ENCODE results near the gene ATP13A1.
"Not testable (repeated sequence)": the region's sequence is repeated elsewhere in the genome, so short reads cannot be mapped to it uniquely, and the experiment has no call there.

The ATP13A1 gene

GRCh38 chr19:19674315-19674714, 10.8 kb upstream of the ATP13A1 start:
- H3K4me3 ChIP-seq (ENCODE audit: low read length), result no peak overlapping the region
- TF ChIP-seq, protein P1, sequence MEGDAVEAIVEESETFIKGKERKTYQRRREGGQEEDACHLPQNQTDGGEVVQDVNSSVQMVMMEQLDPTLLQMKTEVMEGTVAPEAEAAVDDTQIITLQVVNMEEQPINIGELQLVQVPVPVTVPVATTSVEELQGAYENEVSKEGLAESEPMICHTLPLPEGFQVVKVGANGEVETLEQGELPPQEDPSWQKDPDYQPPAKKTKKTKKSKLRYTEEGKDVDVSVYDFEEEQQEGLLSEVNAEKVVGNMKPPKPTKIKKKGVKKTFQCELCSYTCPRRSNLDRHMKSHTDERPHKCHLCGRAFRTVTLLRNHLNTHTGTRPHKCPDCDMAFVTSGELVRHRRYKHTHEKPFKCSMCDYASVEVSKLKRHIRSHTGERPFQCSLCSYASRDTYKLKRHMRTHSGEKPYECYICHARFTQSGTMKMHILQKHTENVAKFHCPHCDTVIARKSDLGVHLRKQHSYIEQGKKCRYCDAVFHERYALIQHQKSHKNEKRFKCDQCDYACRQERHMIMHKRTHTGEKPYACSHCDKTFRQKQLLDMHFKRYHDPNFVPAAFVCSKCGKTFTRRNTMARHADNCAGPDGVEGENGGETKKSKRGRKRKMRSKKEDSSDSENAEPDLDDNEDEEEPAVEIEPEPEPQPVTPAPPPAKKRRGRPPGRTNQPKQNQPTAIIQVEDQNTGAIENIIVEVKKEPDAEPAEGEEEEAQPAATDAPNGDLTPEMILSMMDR (conservative IDR thresholded peaks at IDR 0.05; ENCODE audit: low read length), result no peak
- DNase-seq (ENCODE audit: low read depth), result no peak

- TF ChIP-seq, protein P1 (conservative IDR thresholded peaks at IDR 0.05; ENCODE audit: low read length), result no peak
- no peak overlapping the region for H3K4me3 ChIP-seq (ENCODE audit: low read length)
- DNase-seq (ENCODE audit: low read depth), result no peak
Measured at GRCh38 chr19:19672816-19673215, 9.3 kb upstream of the ATP13A1 start.

- DNase-seq (ENCODE audit: low read depth), result no peak
- TF ChIP-seq, protein P1 (conservative IDR thresholded peaks at IDR 0.05; ENCODE audit: low read length), result no peak
- H3K4me3 ChIP-seq (ENCODE audit: low read length), result peak overlapping the region; percentile 85
Measured at GRCh38 chr19:19670070-19670551, 6.6 kb upstream of the ATP13A1 start.

DNA sequence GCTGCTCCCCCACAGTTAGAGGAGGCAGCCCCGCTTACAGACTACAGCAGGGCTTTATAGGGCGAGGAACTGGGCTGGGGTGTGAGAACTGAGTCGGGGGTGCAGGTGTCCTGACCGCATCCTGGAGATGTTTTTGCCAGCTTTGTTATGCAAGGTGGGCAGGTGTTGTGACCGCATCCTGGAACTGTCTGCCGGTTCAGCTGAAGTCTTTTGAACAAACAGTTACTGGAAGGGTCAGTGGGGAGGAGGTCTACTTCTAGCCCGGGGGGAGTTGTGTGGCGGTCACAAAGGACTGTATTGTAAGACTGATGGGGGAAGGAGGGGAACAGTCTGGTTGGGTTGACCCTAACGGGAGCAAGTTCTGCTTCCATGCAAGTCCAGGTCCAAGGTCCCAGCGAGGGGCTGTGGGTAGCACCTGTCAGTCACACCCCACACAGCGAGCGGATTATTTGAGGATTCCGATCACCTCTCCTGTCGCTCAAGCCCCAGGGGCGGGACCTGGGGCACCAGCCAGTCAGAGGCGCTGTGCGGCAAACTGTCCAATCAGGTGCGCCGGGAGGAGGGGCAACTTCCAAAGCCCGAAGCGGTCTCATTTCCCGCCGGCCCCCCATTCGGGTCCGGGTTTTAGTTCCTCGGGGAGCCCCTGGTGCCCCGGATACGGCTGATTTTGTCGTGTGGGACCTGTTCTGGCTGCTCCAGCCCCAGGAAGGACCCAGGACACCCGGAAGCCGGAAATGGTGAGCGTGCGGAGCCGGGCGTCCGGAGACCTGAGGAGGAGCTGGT, 4.9 kb upstream of the ATP13A1 start, which contains the start of gene ZNF101:
Gene ZNF101, plus strand, starts transcription at position 610 of the 783 bp plus-strand sequence. Its CDS starts 125 bp downstream, at position 735.
- peak within 1 kb of the TSS; percentile 85 for H3K4me3 ChIP-seq (ENCODE audit: low read length)
- TF ChIP-seq, protein P1 (conservative IDR thresholded peaks at IDR 0.05; ENCODE audit: low read length), result no peak
- DNase-seq (ENCODE audit: low read depth), result peak; percentile 85

DNA sequence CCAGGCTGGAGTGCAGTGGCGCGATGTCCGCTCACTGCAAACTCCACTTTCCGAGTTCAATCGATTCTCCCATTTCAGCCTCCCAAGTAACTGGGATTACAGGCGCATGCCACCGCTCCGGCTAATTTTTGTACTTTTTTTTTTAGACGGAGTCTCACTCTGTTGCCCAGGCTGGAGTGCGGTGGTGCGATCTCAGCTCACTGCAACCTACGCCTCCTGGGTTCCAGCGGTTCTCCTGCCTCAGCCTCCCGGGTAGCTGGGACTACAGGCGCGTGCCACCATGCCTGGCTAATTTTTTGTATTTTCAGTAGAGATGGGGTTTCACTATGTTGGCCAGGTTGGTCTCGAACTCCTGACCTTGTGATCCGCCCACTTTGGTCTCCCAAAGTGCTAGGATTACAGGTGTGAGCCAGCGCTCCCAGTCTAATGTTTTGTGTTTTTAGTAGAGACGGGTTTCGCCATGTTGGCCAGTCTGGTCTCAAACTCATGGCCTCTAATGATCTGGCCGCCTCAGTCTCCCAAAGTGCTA, 2.0 kb upstream of the ATP13A1 start:
- H3K4me3 ChIP-seq (ENCODE audit: low read length); DNase-seq (ENCODE audit: low read depth): not testable (repeated sequence)

DNA sequence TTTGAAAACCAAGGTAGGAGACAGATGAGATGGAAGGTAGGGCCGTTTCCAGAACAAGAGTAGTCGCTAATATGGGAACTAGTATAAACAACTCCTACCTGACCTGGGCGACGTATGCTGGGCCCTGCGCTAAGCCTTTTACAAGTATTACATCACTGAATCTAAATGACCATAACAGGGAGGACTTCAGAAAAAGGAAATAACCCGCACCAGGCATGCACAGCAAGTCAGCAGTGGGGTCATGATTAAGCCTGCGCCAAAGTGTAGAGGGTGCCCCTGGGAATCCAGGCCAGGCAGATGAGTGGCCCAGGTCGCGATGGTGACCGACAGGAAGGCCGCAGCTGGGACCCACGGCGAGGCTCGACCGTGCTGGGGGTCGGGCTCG, 613 bp downstream of the ATP13A1 start:
- TF ChIP-seq, protein P1 (conservative IDR thresholded peaks at IDR 0.05; ENCODE audit: low read length), result no peak
- peak overlapping the region; percentile 99 for H3K4me3 ChIP-seq (ENCODE audit: low read length)
- DNase-seq (ENCODE audit: low read depth), result no peak

GRCh38 chr19:19662344-19662743, 1.1 kb downstream of the ATP13A1 start:
- TF ChIP-seq, protein P1 (conservative IDR thresholded peaks at IDR 0.05; ENCODE audit: low read length), result no peak
- H3K4me3 ChIP-seq (ENCODE audit: low read length), result peak overlapping the region; percentile 99
- DNase-seq (ENCODE audit: low read depth), result no peak

Measured in AG10803 (cell line).